MG63 (cell line): ENCODE measurements around the gene CCDC154. TPM values are rescaled to one million over a fixed set of nuclear protein-coding genes. Genes with fewer than 3 reads are reported as not detected.

ENCODE experiments used
- DNase-seq: peaks from one replicate; pipeline ENCODE4 v3.0.0-alpha.2; 2020
- H3K27me3 ChIP-seq: fragments of 250-450 bp; sonication (Bioruptor Pico); 2 replicates; pipeline ENCODE4 v1.5.1; 2020; ENCODE audit warnings: mild to moderate bottlenecking, moderate library complexity
- H3K36me3 ChIP-seq: fragments of 250-450 bp; sonication (Bioruptor Pico); 2 replicates; pipeline ENCODE4 v1.5.1; 2020; ENCODE audit warnings: mild to moderate bottlenecking, moderate library complexity
- H3K4me3 ChIP-seq: fragments of 250-450 bp; sonication (Bioruptor Pico); 2 replicates; pipeline ENCODE4 v1.5.1; 2020; ENCODE audit warnings: mild to moderate bottlenecking, moderate library complexity
- H3K9me3 ChIP-seq: fragments of 250-450 bp; sonication (Bioruptor Pico); 2 replicates; pipeline ENCODE4 v1.5.1; 2020; ENCODE audit warnings: mild to moderate bottlenecking, moderate library complexity
- total RNA-seq: library from RNA; depleted of rRNA; stranded (reverse); fragments of >200 nt; shearing (Covaris generic); gene quantifications from 2 replicates; pipeline ENCODE4 v1.2.3, GENCODE V29; 2014; ENCODE audit warnings: low replicate concordance

Gene CCDC154
- total RNA-seq, 1 experiment from 2014 or later: 5.6 TPM

GRCh38 chr16:1434644-1435592, 9.4 kb downstream of the CCDC154 start:
- H3K36me3 ChIP-seq: no peaks in the 10 kb centered on the region
- H3K27me3 ChIP-seq: no peaks in the 10 kb centered on the region
- H3K9me3 ChIP-seq: no peaks in the 10 kb centered on the region
- no peak for DNase-seq
- H3K4me3 ChIP-seq: no peak overlapping the region

GRCh38 chr16:1433756-1434155, 10.6 kb downstream of the CCDC154 start:
- no peak for DNase-seq

GRCh38 chr16:1433263-1433560, 11.1 kb downstream of the CCDC154 start:
- no peaks in the 10 kb centered on the region for H3K36me3 ChIP-seq
- no peaks in the 10 kb centered on the region for H3K27me3 ChIP-seq
- no peak overlapping the region for H3K4me3 ChIP-seq
- no peaks in the 10 kb centered on the region for H3K9me3 ChIP-seq
- DNase-seq: no peak

More at GRCh38 chr16:1433756-1434155, 10.6 kb downstream of the CCDC154 start:
- H3K27me3 ChIP-seq: no peaks in the 10 kb centered on the region
- no peaks in the 10 kb centered on the region for H3K36me3 ChIP-seq
- H3K4me3 ChIP-seq: no peak overlapping the region
- H3K9me3 ChIP-seq: no peaks in the 10 kb centered on the region

GRCh38 chr16:1432388-1433262, 11.7 kb downstream of the CCDC154 start:
- H3K27me3 ChIP-seq: no peaks in the 10 kb centered on the region
- H3K4me3 ChIP-seq: no peak overlapping the region
- no peak for DNase-seq
- no peaks in the 10 kb centered on the region for H3K36me3 ChIP-seq
- H3K9me3 ChIP-seq: no peaks in the 10 kb centered on the region

GRCh38 chr16:1431497-1432270, 12.7 kb downstream of the CCDC154 start:
- H3K36me3 ChIP-seq: no peaks in the 10 kb centered on the region
- no peak overlapping the region for H3K4me3 ChIP-seq
- DNase-seq: no peak
- no peaks in the 10 kb centered on the region for H3K27me3 ChIP-seq
- no peaks in the 10 kb centered on the region for H3K9me3 ChIP-seq

- DNase-seq: no peak
- H3K9me3 ChIP-seq: no peaks in the 10 kb centered on the region
- no peak within 1 kb of the TSS for H3K4me3 ChIP-seq
- H3K27me3 ChIP-seq: no peaks in the 10 kb centered on the region
- H3K36me3 ChIP-seq: no peaks in the 10 kb centered on the region
Observed at GRCh38 chr16:1430759-1431496, 13.4 kb downstream of the CCDC154 start, which contains the start of gene PERCC1. PERCC1 (plus strand) TSS chr16:1431078; CDS start chr16:1432594, 1,516 bp downstream.

GRCh38 chr16:1430214-1430758, 14.1 kb downstream of the CCDC154 start:
- no peak overlapping the region for H3K4me3 ChIP-seq

GRCh38 chr16:1429631-1430030, 14.7 kb downstream of the CCDC154 start:
- Histone ChIP-seq H3K9me3 (no peaks in the 10 kb centered on the region), H3K27me3 (no peaks in the 10 kb centered on the region), H3K36me3 (no peaks in the 10 kb centered on the region), H3K4me3 (no peak overlapping the region)
- DNase-seq: no peak

More at GRCh38 chr16:1430214-1430758, 14.1 kb downstream of the CCDC154 start:
- DNase-seq: no peak
- Histone ChIP-seq H3K36me3 (no peaks in the 10 kb centered on the region), H3K9me3 (no peaks in the 10 kb centered on the region), H3K27me3 (no peaks in the 10 kb centered on the region)

- H3K27me3 ChIP-seq: no peaks in the 10 kb centered on the region
- DNase-seq: no peak
- H3K9me3 ChIP-seq: no peaks in the 10 kb centered on the region
- H3K36me3 ChIP-seq: no peaks in the 10 kb centered on the region
- H3K4me3 ChIP-seq: no peak overlapping the region
Observed at GRCh38 chr16:1429012-1429411, 15.3 kb downstream of the CCDC154 start.

GRCh38 chr16:1428511-1428910, 15.8 kb downstream of the CCDC154 start:
- Histone ChIP-seq H3K4me3 (no peak overlapping the region), H3K36me3 (no peaks in the 10 kb centered on the region), H3K9me3 (no peaks in the 10 kb centered on the region), H3K27me3 (no peaks in the 10 kb centered on the region)
- DNase-seq: no peak

GRCh38 chr16:1427473-1428461, 16.6 kb downstream of the CCDC154 start:
- Histone ChIP-seq H3K27me3 (no peaks in the 10 kb centered on the region), H3K4me3 (no peak overlapping the region), H3K9me3 (peaks cover under 1% of the 10 kb centered on the region; the same call in 1 of the 2 replicates), H3K36me3 (no peaks in the 10 kb centered on the region)
- no peak for DNase-seq

GRCh38 chr16:1426734-1427471, 17.5 kb downstream of the CCDC154 start:
- Histone ChIP-seq H3K36me3 (no peaks in the 10 kb centered on the region), H3K9me3 (peaks cover 6% of the 10 kb centered on the region)
- no peak for DNase-seq

GRCh38 chr16:1425616-1426370, 18.6 kb downstream of the CCDC154 start:
- H3K9me3 ChIP-seq: peaks cover 8% of the 10 kb centered on the region
- no peak overlapping the region for H3K4me3 ChIP-seq
- H3K27me3 ChIP-seq: no peaks in the 10 kb centered on the region
- H3K36me3 ChIP-seq: no peaks in the 10 kb centered on the region
- no peak for DNase-seq

More at GRCh38 chr16:1426734-1427471, 17.5 kb downstream of the CCDC154 start:
- Histone ChIP-seq H3K27me3 (no peaks in the 10 kb centered on the region), H3K4me3 (no peak overlapping the region)
